CD4-positive, alpha-beta T cell treated with Interleukin-10 for 1 hour (primary cell): ENCODE data around the gene SLC22A14.
"Not testable (repeated sequence)": the region's sequence is repeated elsewhere in the genome, so short reads cannot be mapped to it uniquely, and the experiment has no call there.

Experiments
- DNase-seq: peaks from one replicate; pipeline ENCODE4 v3.0.0-alpha.2; 2020

The SLC22A14 gene

GRCh38 chr3:38274864-38275649 is 7.0 kb upstream of the SLC22A14 start:
- DNase-seq = no peak

GRCh38 chr3:38275658-38276057 is 6.4 kb upstream of the SLC22A14 start:
- DNase-seq = no peak

GRCh38 chr3:38276081-38276916 is 5.8 kb upstream of the SLC22A14 start:
- DNase-seq = no peak

GRCh38 chr3:38276917-38277630 is 5.0 kb upstream of the SLC22A14 start:
- DNase-seq = no peak

- no peak for DNase-seq
These were observed 3.3 kb upstream of the SLC22A14 start for GRCh38 chr3:38278841-38279240.

- no peak for DNase-seq
These were observed 2.0 kb downstream of the SLC22A14 start for GRCh38 chr3:38283810-38284755.

- DNase-seq = no peak
These were observed 2.7 kb downstream of the SLC22A14 start for GRCh38 chr3:38284756-38285150.

- DNase-seq = not testable (repeated sequence)
These were observed 7.5 kb downstream of the SLC22A14 start for GRCh38 chr3:38289286-38290217.

- not testable (repeated sequence) for DNase-seq
These were observed 15.0 kb downstream of the SLC22A14 start for GRCh38 chr3:38297053-38297452.

- no peak for DNase-seq
These were observed 15.4 kb downstream of the SLC22A14 start for GRCh38 chr3:38297537-38297936.

GRCh38 chr3:38297947-38298711 is 16.0 kb downstream of the SLC22A14 start:
- peak; percentile 7 for DNase-seq

GRCh38 chr3:38306941-38307340 is 24.8 kb downstream of the SLC22A14 start:
- DNase-seq = no peak

GRCh38 chr3:38307599-38307998 is 25.5 kb downstream of the SLC22A14 start:
- no peak for DNase-seq

GRCh38 chr3:38308456-38308855 is 26.4 kb downstream of the SLC22A14 start:
- DNase-seq = no peak

- DNase-seq = no peak
These were observed 29.4 kb downstream of the SLC22A14 start for GRCh38 chr3:38311476-38311875.

- no peak for DNase-seq
These were observed 29.8 kb downstream of the SLC22A14 start for GRCh38 chr3:38311941-38312340.

GRCh38 chr3:38312356-38312755 is 30.3 kb downstream of the SLC22A14 start:
- DNase-seq = no peak

GRCh38 chr3:38313263-38313662 is 31.2 kb downstream of the SLC22A14 start:
- no peak for DNase-seq

- no peak for DNase-seq
These were observed 31.6 kb downstream of the SLC22A14 start for GRCh38 chr3:38313695-38314094.

- DNase-seq = no peak
These were observed 32.1 kb downstream of the SLC22A14 start for GRCh38 chr3:38314112-38314763.
